HG03342 (cell line): ENCODE results near the gene ZNF750.

Experiments
- ATAC-seq: cut with Tn5 transposase; IDR thresholded peaks from one replicate; pipeline ENCODE4 v1.9.1; 2021; ENCODE audit warnings: mild to moderate bottlenecking, moderate library complexity; ENCODE audit not compliant: unreplicated experiment

ZNF750 gene

DNA sequence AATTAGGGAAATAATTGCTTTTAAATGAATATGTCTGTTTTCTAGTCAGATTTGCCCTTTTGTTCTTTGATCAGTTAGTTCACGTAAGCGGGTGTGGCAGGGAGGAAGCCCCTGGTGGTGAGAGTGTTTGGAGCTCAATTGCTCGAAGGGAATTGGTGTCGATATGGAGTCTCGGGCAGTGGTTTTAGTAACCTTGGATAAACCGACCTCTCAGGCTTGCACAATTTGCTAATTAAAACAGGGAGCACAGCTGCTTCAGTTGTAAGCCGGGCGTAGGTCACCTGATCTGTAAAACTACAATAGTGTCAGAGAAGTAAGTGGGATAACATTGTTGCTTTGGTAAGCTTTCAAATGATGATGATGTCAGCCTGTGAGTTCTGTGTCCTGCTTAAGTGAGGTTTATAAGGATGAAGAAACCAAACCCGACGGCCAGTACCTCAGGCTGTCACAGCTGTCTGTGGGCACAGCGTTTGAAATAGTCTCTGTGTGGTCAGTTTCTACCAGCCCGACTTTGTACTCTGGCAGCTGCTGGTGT is 2.9 kb downstream of the ZNF750 start:
- no peak for ATAC-seq

DNA sequence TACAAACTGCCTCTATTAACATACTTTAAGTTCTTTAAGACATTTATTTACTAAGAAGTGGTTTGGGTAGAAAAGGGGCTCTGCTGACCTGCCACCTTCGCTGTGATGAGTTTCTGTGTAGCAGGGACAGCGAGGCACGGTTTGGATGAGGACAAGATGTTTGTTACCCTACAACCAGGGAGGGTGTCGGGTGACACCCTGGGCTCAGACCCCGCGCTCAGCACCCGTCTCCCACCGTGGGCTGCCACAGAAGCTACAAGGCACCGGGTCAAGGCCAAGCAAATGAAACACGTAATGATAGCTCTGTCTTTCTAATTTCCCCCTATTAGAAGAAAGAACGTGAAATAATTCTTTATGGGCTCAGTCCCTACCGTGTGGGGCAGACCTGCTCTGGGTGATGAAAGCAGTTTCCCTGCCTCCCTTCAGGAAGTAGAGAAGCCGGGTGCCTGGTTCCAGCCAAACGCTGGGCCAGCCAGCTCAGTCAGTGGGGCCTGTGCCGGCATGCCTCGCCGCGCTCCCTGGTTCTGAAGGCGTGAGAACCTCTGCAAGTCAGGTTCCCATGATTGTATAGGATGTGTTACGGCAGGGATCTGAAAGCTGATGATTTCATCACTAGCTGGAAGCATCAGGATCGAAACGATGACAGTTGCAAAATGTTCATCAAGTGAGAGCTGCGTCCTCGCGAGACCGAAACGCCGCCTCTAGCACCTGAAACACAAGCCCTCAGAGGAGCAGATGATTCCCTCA is 3.9 kb downstream of the ZNF750 start:
- ATAC-seq, result no peak

DNA sequence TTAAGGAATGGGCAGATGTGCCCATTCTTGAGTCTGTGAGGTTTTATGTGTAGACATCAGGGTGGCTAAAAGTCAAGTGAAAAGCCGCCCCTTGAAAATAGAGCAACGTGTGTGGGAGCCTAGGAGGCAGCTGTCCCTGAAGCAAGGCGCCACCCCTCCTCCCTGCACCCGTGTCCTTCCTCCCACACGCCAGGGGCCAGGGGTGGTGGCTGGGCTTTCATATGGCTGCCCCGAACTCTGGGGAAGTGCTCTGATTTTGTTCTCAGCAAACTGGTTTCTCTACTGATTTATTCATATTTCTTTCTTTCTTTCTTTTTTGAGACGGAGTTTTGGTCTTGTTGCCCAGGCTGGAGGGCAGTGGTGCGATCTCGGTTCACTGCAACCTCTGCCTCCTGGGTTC is 4.7 kb downstream of the ZNF750 start:
- ATAC-seq, result no peak

DNA sequence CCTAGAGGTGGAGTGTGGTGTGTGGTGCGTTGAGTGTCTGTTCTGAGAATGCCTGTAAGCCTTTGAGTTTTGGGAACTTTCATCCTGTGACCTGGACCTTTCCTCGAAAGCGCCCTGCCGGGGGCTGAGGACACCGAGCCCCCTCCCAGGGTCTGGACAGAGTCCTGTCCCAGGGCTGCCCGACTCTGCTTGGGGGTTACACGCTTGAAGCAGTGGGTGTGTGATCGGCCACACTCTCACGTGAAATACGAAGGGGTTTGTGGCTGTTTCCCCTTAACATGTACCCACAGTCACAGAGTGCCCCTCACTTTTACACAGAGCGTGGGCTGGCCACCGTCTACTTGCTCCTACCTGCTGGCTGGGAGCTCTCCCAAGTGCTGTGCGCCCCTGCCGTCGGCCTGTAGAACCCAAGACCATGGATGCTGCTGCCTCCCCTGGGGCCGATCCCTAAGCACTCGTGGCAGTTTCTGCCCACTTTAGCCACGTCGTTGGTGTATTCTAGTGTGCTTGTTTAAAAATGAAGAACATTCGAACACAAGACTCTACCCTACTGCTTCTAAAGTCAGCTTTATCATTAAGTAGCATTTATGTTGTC is 6.8 kb downstream of the ZNF750 start:
- no peak for ATAC-seq

DNA sequence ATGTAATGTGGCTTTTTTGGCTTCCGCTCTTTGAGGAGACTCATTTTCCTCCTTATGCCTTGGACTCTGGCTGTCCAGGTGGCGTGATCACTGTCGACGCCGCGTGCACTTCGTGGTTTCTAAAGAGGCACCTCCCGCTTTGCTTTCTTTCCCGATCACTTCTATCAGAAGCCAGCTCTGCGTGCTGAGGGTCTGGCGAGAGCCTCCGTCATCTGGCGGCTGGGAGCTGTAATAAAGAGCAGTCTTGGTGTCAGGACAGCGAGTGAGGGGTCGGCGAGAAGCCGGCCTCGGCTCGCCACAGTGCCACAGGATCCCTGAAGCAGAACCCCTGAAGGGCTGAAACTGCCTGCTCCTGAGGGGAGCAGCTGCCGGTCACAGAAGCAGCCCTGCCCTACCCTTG is 7.4 kb downstream of the ZNF750 start:
- no peak for ATAC-seq

DNA sequence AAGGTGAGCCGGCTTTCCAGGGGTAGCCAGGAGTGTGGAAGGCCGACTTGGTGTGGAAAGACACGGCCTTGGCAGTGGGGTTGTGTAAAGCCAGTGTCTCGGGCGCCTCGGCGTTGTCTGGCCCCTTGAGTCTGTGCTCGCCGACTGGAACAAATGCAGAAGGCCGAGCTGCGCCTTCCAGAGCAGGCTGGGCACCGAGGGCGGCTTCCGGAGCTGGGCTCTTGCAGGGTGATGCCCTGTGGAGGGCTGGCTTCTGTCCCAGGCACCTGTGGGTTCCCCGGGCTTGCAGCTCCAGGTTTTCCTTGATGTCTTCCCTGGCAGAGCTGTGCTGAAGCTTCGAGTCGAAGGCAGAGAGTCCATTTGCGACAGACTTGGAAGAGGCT is 8.0 kb downstream of the ZNF750 start:
- ATAC-seq, result no peak

DNA sequence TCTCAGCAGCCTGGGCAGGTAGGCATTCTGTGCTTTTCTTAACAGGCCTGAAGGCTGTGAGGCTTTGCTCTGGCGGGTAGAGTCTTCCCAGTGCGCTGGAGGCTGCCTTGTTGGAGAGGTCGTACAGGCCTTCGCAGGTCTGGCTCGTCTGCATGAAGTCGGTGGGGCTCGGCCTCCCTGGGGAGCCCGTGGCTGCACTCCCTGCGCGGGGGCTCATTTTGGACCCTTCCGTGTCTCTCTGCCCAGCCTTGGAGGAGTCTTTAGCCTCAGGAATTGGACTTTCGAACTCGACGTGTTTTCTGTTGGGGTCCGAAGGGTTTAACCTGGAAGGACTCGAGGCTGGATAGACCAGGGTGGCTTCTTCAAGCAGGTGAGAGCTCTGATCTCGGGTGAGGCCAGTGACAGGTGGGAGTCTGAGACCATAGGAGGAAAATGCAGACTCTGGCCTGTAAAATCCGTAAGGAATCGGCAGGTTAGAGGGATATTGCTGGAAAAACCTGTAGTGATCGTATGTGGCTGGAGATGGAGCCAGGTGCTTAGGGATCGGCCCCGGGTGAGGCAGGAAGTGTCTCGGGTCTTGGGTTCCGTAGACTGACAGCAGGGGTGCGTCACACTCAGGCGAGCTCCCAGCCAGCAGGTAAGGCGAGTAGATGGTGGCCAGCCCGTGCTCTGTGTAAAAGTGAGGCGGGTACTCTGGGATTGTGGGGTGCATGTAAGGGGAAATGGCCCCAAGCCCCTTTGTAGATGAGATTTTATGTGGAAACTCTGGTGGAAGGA is 8.6 kb downstream of the ZNF750 start:
- ATAC-seq, result no peak

DNA sequence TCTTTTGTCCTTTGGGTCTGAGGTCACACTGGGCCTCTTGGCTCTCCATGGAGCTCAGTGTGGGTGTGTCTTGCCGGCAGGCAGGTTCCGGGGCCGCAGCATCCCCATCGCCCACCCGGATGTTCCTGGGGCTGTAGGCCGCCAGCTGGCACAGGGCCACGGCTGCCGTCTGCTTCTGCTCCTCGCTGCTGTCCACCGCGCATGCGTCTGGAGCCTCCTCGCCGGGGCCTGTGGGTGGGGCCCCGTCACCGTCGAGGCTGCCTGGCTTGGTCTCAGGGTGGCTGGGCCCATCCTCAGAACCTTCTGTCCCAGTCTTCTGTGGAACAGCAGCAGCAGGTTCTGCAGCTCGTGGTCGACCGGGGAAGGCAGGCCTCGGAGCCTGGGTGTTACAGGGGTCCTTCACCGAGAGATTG is 9.6 kb downstream of the ZNF750 start:
- ATAC-seq, result no peak

DNA sequence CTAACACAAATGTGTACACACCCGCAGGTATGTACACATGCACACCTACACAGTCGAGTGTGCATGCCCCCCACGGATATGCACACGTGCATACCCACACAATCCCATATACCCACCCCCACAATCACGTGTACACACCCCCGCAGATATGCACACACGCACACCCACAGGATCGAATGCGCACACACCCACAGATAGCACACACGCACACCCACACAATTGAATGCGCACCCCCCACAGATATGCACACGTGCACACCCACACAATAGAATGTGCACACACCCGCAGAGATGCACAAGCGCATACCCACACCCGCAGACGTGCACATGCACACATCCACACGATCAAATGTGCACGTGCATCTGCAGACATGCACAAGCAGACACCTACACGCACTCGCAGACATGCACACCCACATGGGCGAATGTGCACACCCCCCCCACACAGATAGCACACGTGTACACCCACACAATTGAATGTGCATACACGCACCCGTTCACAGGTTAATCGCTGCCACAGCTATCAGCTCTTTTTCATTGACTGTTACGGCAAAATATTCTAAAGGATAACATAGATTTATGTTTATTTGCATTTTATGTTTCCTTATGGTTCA is 10.8 kb downstream of the ZNF750 start:
- no peak for ATAC-seq

DNA sequence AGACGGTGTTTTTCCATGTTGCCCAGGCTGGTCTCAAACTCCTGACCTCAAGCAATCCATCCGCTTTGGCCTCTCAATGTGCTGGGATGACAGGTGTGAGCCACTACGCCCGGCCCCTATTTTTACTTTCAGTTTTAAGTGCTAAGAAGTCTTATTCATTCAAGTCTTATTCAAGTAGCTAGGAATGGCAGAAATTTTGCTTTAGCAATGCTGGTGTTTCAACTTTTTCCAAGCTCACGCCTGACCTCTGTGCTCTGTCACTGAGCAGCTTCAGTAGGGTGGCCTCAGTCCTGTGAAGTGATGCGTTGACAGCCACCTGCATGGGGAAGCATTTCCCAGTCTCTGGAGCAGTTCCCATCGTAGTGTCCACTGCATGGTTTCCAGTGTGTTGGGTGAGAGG is 12.9 kb downstream of the ZNF750 start:
- no peak for ATAC-seq

DNA sequence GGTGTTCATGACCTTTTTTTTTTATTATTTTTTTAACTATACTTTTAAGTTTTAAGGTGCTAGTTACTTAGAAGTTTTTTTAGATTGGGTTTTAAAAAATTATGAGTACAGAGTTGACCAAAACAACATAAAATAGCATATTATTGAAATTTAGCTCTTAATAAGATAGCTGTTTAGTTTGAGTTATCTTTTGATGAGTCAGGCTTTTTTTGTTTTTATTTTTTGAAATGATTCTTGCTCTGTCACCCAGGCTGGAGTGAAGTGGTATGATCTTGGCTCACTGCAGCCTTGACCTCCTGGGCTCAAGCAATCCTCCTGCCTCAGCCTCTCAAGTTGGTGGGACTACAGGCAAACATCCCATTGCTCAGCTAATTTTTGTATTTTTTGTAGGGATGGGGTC is 13.6 kb downstream of the ZNF750 start:
- no peak for ATAC-seq

DNA sequence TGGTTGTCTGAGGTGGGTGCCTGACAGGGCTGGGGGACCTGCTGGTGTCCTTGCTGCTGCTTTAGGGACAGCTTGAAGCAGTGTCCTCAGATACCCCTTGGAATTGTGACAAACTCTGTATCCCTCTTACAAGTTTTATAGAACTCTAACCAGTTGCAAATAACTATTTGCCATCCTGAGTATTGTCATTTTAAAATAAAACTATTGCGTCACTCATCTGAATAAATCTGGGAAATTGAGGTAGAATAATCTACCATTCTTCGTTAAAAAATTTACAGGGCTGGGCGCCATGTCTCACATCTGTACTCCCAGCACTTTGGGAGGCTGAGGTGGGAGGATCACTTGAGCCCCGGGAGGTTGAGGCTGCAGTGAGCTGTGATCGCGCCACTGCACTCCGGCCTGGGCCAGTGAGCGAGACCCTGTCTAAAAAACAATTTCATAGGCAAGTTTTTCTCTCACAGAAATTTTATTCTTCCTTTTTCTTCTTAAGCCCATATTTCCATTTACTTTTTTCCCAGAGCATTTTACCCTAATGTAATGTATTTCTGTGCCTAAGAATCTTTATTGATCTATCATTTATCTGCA is 14.2 kb downstream of the ZNF750 start:
- ATAC-seq, result no peak

DNA sequence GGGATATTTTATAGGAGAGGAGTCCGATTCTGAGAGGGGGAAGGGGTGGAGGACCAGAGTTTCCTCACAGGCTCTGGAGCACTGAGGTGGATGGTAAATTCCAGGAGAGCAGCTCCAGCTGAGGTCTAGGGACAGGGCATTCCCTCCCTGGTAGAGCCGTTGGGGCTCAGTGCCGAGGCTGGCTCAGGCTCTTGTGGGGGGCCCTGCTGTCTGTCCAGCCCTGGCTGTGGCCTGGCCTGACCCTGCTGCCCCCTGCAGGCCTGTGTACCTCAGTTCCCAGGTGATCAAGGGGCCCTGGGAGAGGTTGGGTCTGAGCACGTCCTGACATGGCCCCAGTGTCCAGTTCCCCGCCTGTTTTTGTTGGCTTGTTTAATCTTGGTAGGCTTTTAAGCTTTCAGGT is 16.8 kb downstream of the ZNF750 start:
- ATAC-seq, result no peak

DNA sequence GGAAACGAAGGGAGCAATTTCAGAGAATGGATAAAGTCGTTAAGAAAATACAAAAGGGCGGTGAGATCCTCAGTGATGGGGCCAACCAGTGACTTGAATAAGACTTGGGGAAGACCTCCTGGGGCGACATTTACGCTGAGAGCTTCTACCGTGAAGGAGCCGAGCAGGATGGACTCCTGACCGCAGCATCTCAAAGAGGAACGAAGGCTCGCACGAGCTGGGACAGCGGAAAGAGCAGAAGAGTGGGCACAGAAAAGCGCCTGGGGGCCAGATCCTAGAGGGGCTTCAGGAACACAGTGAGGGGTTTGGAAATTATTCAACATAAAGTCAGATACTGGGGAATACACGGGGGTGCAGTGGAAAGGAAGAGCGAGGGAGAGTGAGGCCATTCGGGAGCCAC is 17.5 kb downstream of the ZNF750 start:
- no peak for ATAC-seq

DNA sequence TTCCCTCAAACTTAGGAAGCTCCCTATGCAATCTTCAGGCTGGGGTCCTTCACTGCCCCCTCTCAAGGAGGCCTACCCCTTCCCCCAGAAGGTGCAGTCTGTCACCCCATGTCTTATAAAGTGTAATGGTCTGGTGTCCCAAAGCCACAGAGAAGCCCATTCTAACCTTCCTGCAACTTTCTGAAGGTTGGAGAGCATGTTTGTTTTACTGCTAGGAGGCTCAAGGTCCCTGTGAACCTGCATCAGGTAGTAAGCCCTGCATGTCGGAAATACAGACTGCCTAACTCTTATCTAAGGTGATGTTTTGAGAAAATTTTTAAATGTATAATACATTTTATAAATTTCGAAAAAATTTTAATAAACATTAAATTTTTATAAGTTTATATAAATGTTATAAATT is 18.3 kb downstream of the ZNF750 start:
- no peak for ATAC-seq

DNA sequence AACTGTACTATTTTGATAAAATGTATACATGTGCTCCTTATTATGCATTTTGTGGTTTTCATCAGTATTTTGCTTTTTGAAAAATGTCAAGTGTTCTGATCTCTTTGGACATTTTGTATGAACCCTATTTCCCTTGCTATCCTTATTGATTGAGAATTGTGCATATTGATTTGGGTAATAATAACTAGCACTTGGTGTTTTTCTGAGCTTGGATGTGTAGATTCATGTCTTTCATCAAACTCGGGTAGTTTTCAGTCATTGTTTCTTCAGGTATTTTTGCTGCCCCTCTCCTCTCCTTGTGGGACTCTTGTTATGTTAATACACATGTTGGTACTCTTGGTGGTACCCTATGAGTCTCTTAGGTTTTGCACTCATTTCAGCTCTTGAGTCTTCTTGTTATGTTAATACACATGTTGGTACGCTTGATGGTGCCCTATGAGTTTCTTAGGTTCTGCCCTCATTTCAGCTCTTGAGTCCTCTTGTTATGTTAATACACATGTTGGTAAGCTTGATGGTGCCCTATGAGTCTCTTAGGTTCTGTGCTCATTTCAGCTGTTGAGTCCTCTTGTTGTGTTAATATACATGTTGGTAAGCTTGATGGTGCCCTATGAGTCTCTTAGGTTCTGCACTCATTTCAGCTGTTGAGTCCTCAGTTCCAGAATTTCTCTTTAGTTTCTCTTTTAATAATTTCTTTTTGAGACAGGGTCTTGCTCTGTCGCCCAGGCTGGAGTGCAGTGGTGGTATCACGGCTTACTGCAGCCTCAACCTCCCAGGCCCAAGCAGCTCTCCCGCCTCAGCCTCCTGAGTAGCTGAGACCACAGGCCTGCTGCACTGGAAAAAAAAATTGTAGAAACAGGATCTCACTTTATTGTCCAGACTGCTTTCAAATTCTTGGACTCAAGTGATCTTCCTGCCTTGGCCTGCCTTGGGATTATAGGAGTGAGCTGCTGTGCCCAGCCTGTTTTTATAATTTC is 19.3 kb downstream of the ZNF750 start:
- ATAC-seq, result no peak

DNA sequence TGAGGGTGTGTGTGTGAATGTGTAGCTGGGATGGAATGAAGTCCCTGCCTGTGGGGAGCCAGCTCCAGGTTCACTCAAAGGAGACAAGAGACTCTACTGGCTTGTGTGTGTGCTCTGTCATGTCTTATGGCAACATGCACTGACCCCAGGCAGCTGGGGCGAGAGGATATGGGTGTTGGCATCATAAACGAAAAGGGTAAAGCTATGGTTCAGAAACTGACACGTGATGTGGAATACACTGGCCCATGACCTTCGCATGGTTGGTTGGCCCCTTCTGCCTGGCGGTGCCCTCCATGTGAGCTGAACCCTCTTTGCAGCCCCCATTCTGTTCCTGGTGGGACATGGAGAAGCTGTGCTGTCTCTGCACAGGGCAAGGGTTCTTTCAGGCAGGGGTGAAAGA is 21.9 kb downstream of the ZNF750 start:
- ATAC-seq, result no peak

DNA sequence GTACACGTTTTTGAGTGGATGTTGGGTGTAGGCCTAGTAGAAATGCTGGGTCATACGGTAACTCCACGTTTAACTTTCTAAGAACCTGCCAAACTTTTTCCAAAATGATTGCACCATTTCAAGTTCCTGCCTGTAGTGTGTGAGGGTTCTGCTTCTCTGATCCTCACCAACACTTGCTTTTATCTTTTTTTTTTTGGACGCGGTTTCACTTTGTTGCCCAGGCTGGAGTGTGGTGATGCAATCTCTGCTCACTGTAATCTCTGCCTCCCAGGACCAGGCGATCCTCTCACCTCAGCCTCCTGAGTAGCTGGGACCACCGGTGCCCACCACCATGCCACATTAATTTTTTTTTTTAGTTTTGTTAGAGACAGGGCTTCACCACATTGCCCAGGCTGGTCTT is 23.5 kb downstream of the ZNF750 start:
- no peak for ATAC-seq

DNA sequence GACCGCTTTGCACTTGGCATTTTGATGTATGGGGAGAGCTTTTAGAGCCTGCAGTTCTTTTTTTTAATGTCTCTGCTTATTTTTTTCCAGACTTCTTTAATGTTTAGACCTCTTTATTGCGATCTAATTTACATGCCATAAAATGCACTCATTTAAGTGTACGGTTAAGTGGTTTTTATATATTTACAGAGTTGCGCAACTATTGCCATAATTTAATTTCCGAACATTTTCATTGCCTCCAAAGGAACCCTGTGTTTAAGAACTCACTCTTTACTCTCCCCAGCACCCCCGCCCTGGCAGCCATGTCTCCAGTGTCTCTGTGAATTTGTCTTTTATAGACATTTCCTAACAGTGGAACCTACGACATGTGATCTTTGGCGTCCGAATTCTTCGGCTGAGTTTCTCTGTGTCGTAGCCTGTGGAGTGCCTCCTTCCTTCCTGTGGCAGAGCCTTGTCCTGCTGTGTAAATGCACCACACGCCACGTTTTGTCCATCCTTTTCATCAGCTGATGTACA is 24.0 kb downstream of the ZNF750 start:
- no peak for ATAC-seq

DNA sequence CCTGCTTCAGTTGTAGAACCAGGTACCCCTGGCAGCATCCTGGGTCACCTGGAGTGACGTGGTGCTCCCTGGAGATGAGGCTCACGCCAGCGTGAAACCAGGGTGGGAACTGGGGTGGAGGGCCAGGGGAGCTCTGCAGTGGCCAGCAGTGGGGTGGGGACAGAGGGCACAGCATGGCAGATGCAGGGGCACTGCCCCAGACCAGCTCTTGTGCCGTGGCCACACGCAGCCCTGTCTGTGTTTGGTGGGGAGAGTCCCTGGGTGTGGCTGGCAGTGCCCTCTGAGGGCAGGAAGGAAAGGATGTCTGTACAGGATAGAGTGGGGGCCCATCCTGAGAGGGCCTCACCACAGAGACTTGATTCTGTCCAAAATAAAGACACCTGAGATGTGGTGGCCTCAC is 24.5 kb downstream of the ZNF750 start:
- ATAC-seq, result no peak
